ENCODE measurements around the gene ZNF684.
A peak's percentile ranks its signal among the peaks of the same experiment; 100 is the strongest.

Gene ZNF684

GRCh38 chr1:40530735-40531380 is 579 bp upstream of the ZNF684 start:
- peaks cover 6% of the 10 kb centered on the region; the same call in 1 of the 2 replicates for H3K9me3 ChIP-seq (ENCODE audit: low read length)
- H3F3A ChIP-seq (ENCODE audit: insufficient read depth, low read length): no peaks in the 10 kb centered on the region
- H3K79me2 ChIP-seq (ENCODE audit: insufficient read depth, low read length): no peaks in the 10 kb centered on the region
- H3K9ac ChIP-seq (ENCODE audit: low read length): peak overlapping the region; percentile 66
- peak overlapping the region; percentile 86 for H3K4me2 ChIP-seq (ENCODE audit: low read length)
- peak overlapping the region; percentile 90 for H2AFZ ChIP-seq (ENCODE audit: low read length)
- peak overlapping the region; percentile 76 for H3K4me3 ChIP-seq (ENCODE audit: low read depth, low read length, poor library complexity, severe bottlenecking)
- H3K27me3 ChIP-seq (ENCODE audit: insufficient read depth, low read length): no peaks in the 10 kb centered on the region
- no peak for TF ChIP-seq CTCF (IDR thresholded peaks at IDR 0.05; ENCODE audit: low read length)
- TF ChIP-seq EZH2 (IDR thresholded peaks at IDR 0.05; ENCODE audit: borderline replicate concordance, low read length): no peak
- no peaks in the 10 kb centered on the region for H3K9me2 ChIP-seq (ENCODE audit: low read depth, low read length)
- peaks cover 14% of the 10 kb centered on the region for H3K36me3 ChIP-seq (ENCODE audit: insufficient read depth, low read length)
- H4K20me1 ChIP-seq (ENCODE audit: insufficient read depth, low read length): no peaks in the 10 kb centered on the region
- peaks cover 21% of the 10 kb centered on the region for H3K4me1 ChIP-seq (ENCODE audit: insufficient read depth, low read length, severe bottlenecking)
- H3K27ac ChIP-seq (ENCODE audit: low read depth, low read length, poor library complexity, severe bottlenecking): no peak overlapping the region

GRCh38 chr1:40532062-40532389 is 589 bp downstream of the ZNF684 start:
- H3K4me2 ChIP-seq (ENCODE audit: low read length): peak overlapping the region; percentile 86
- peak overlapping the region; percentile 14 for H3K27ac ChIP-seq (ENCODE audit: low read depth, low read length, poor library complexity, severe bottlenecking)
- H2AFZ ChIP-seq (ENCODE audit: low read length): peak overlapping the region; percentile 38
- no peaks in the 10 kb centered on the region for H3K9me2 ChIP-seq (ENCODE audit: low read depth, low read length)
- no peaks in the 10 kb centered on the region for H4K20me1 ChIP-seq (ENCODE audit: insufficient read depth, low read length)
- H3K79me2 ChIP-seq (ENCODE audit: insufficient read depth, low read length): no peaks in the 10 kb centered on the region
- peaks cover 21% of the 10 kb centered on the region for H3K4me1 ChIP-seq (ENCODE audit: insufficient read depth, low read length, severe bottlenecking)
- H3K9me3 ChIP-seq (ENCODE audit: low read length): peaks cover 2% of the 10 kb centered on the region; the same call in 1 of the 2 replicates
- TF ChIP-seq CTCF (IDR thresholded peaks at IDR 0.05; ENCODE audit: low read length) (no peak), EZH2 (IDR thresholded peaks at IDR 0.05; ENCODE audit: borderline replicate concordance, low read length) (no peak)
- H3K27me3 ChIP-seq (ENCODE audit: insufficient read depth, low read length): no peaks in the 10 kb centered on the region
- H3K36me3 ChIP-seq (ENCODE audit: insufficient read depth, low read length): peaks cover 15% of the 10 kb centered on the region
- H3F3A ChIP-seq (ENCODE audit: insufficient read depth, low read length): no peaks in the 10 kb centered on the region
- H3K9ac ChIP-seq (ENCODE audit: low read length): peak overlapping the region; percentile 66
- peak overlapping the region; percentile 76 for H3K4me3 ChIP-seq (ENCODE audit: low read depth, low read length, poor library complexity, severe bottlenecking)

GRCh38 chr1:40532844-40533424 is 1.5 kb downstream of the ZNF684 start:
- no peaks in the 10 kb centered on the region for H3K9me2 ChIP-seq (ENCODE audit: low read depth, low read length)
- TF ChIP-seq CTCF (IDR thresholded peaks at IDR 0.05; ENCODE audit: low read length) (peak; percentile 76), EZH2 (IDR thresholded peaks at IDR 0.05; ENCODE audit: borderline replicate concordance, low read length) (no peak)
- peaks cover 15% of the 10 kb centered on the region for H3K36me3 ChIP-seq (ENCODE audit: insufficient read depth, low read length)
- H3K79me2 ChIP-seq (ENCODE audit: insufficient read depth, low read length): no peaks in the 10 kb centered on the region
- peak overlapping the region; percentile 76 for H3K4me3 ChIP-seq (ENCODE audit: low read depth, low read length, poor library complexity, severe bottlenecking)
- no peaks in the 10 kb centered on the region for H3K27me3 ChIP-seq (ENCODE audit: insufficient read depth, low read length)
- H3K9ac ChIP-seq (ENCODE audit: low read length): peak overlapping the region; percentile 66
- H3K27ac ChIP-seq (ENCODE audit: low read depth, low read length, poor library complexity, severe bottlenecking): peak overlapping the region; percentile 14
- H3K4me2 ChIP-seq (ENCODE audit: low read length): peak overlapping the region; percentile 86
- H3F3A ChIP-seq (ENCODE audit: insufficient read depth, low read length): no peaks in the 10 kb centered on the region
- H3K9me3 ChIP-seq (ENCODE audit: low read length): peaks cover 2% of the 10 kb centered on the region; the same call in 1 of the 2 replicates
- H4K20me1 ChIP-seq (ENCODE audit: insufficient read depth, low read length): no peaks in the 10 kb centered on the region
- peaks cover 21% of the 10 kb centered on the region for H3K4me1 ChIP-seq (ENCODE audit: insufficient read depth, low read length, severe bottlenecking)
- H2AFZ ChIP-seq (ENCODE audit: low read length): no peak overlapping the region
